HL-60 (cell line): Measurements from ENCODE around the gene MT4.
"Not testable (repeated sequence)": the region's sequence is repeated elsewhere in the genome, so short reads cannot be mapped to it uniquely, and the experiment has no call there.

Experiments
- DNase-seq, 2 experiments: peaks; one replicate each; pipeline ENCODE4 v3.0.0-alpha.2; 2010 to 2020; ENCODE audit warnings: low read depth in 1 of 2, low spot score in 1 of 2
- H3K27ac ChIP-seq: fragments of 250-450 bp; sonication (Bioruptor Pico); replicated peaks from 2 replicates; pipeline ENCODE4 v1.5.1; 2020; ENCODE audit warnings: mild to moderate bottlenecking, moderate library complexity
- H3K27me3 ChIP-seq: fragments of 250-450 bp; sonication (Bioruptor Pico); 2 replicates; pipeline ENCODE4 v1.5.1; 2021; ENCODE audit warnings: mild to moderate bottlenecking, moderate library complexity; ENCODE audit not compliant: insufficient read depth, poor library complexity, severe bottlenecking
- H3K4me3 ChIP-seq: replicated peaks from 2 replicates; pipeline ENCODE4 v1.5.1; 2011; ENCODE audit warnings: mild to moderate bottlenecking, control low read depth, low read length; ENCODE audit not compliant: insufficient read depth
- CTCF ChIP-seq: IDR thresholded peaks from one replicate; pipeline ENCODE4 v1.5.1; 2011; ENCODE audit warnings: low read length, control low read depth, inconsistent platforms; ENCODE audit not compliant: insufficient read depth
- GABPA ChIP-seq: IDR thresholded peaks from 2 replicates; pipeline ENCODE4 v1.6.1; 2012; ENCODE audit warnings: low read depth
- POLR2AphosphoS5 ChIP-seq: IDR thresholded peaks from 2 replicates; pipeline ENCODE4 v1.6.1; 2012; ENCODE audit warnings: low read depth
- SPI1 ChIP-seq: IDR thresholded peaks from 2 replicates; pipeline ENCODE4 v1.6.1; 2012; ENCODE audit warnings: low read depth, mild to moderate bottlenecking, borderline replicate concordance
- TF ChIP-seq, protein P1 (sequence below): IDR thresholded peaks from 2 replicates; pipeline ENCODE4 v1.6.1; 2012; ENCODE audit warnings: low read depth; ENCODE audit not compliant: insufficient replicate concordance

MT4 gene

DNA sequence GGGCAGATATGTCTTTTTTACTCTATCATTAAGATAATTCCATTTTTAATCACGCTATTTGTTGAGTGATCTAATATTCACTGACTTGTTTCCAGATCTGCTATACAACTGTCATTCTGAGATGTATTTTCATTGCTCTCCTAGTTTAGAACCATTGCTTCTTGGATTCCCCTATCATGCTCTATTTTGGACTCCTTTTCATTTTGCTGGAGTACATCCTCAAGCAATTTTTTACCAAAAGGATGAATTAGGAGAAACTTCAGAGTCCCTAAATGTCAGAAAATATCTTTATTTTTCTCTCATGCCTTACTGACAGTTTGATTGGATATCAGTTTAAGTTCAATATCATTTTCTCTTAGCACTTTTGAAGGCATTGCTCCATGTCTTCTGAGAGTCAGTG is 9.8 kb downstream of the MT4 start:
- TF ChIP-seq GABPA (no peak), SPI1 (no peak), CTCF (no peak)
- no peak for DNase-seq
- no peak overlapping the region for H3K27ac ChIP-seq
- H3K4me3 ChIP-seq, result no peak overlapping the region
- peaks cover 3% of the 10 kb centered on the region for H3K27me3 ChIP-seq

- peak; percentile 48 to 80 for DNase-seq
- Histone ChIP-seq H3K27ac (no peak overlapping the region), H3K27me3 (peaks cover 3% of the 10 kb centered on the region), H3K4me3 (no peak overlapping the region)
- TF ChIP-seq CTCF, result peak; percentile 74
- no peak for TF ChIP-seq GABPA
- TF ChIP-seq POLR2AphosphoS5, result no peak
Measured at GRCh38 chr16:56576585-56577299, 11.9 kb downstream of the MT4 start.

DNA sequence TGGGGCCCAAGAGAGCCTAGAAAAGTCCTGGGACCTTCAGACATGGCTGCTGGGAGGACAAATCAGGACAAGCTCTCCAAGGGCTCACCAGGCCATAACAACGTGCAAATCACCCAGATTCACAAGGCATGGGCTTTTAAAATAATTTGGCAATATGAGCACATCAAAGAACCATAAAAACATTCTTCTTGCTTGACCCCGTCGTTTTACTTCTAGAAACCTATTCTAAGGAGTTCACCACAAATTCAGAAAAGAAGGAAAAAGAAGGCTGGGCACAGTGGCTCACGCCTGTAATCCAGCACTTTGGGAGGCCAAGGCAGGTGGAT is 12.4 kb downstream of the MT4 start:
- DNase-seq, result no peak
- peaks cover 3% of the 10 kb centered on the region for H3K27me3 ChIP-seq
- no peak overlapping the region for H3K4me3 ChIP-seq
- TF ChIP-seq, protein P1, sequence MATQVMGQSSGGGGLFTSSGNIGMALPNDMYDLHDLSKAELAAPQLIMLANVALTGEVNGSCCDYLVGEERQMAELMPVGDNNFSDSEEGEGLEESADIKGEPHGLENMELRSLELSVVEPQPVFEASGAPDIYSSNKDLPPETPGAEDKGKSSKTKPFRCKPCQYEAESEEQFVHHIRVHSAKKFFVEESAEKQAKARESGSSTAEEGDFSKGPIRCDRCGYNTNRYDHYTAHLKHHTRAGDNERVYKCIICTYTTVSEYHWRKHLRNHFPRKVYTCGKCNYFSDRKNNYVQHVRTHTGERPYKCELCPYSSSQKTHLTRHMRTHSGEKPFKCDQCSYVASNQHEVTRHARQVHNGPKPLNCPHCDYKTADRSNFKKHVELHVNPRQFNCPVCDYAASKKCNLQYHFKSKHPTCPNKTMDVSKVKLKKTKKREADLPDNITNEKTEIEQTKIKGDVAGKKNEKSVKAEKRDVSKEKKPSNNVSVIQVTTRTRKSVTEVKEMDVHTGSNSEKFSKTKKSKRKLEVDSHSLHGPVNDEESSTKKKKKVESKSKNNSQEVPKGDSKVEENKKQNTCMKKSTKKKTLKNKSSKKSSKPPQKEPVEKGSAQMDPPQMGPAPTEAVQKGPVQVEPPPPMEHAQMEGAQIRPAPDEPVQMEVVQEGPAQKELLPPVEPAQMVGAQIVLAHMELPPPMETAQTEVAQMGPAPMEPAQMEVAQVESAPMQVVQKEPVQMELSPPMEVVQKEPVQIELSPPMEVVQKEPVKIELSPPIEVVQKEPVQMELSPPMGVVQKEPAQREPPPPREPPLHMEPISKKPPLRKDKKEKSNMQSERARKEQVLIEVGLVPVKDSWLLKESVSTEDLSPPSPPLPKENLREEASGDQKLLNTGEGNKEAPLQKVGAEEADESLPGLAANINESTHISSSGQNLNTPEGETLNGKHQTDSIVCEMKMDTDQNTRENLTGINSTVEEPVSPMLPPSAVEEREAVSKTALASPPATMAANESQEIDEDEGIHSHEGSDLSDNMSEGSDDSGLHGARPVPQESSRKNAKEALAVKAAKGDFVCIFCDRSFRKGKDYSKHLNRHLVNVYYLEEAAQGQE, result no peak
- no peak for TF ChIP-seq SPI1
- TF ChIP-seq CTCF, result no peak
- TF ChIP-seq GABPA, result no peak
- TF ChIP-seq POLR2AphosphoS5, result no peak
- no peak overlapping the region for H3K27ac ChIP-seq

- DNase-seq, result no peak
- TF ChIP-seq SPI1 (no peak), CTCF (no peak), POLR2AphosphoS5 (no peak), GABPA (no peak)
- TF ChIP-seq, protein P1, result no peak
- Histone ChIP-seq H3K4me3 (no peak overlapping the region), H3K27ac (no peak overlapping the region), H3K27me3 (peaks cover 1% of the 10 kb centered on the region)
Measured at GRCh38 chr16:56580391-56581048, 15.6 kb downstream of the MT4 start.

- not testable (repeated sequence) for DNase-seq, H3K4me3 ChIP-seq, H3K27ac ChIP-seq, H3K27me3 ChIP-seq
Measured at GRCh38 chr16:56582911-56583310, 18.0 kb downstream of the MT4 start.
